Right cardiac atrium (tissue), 5 donors: ENCODE results near the gene ARHGEF2. TPM values are rescaled to one million over a fixed set of nuclear protein-coding genes. Genes with fewer than 3 reads are reported as not detected.
A peak's percentile ranks its signal among the peaks of the same experiment; 100 is the strongest.

Experiments
- ATAC-seq, 2 donors: fragments of 200-7000 bp; cut with Tn5 transposase; one replicate each; pipeline versions ENCODE4 v1.8.0 to v1.9.1; 2020; ENCODE audit warnings: moderate library complexity in 2 of 2, mild to moderate bottlenecking in 1 of 2
- DNase-seq, 3 donors: peaks; one replicate each; pipeline ENCODE4 v3.0.0-alpha.2; 2020
- H3K27ac ChIP-seq: one replicate; pipeline ENCODE4 v1.5.1; 2013; ENCODE audit warnings: mild to moderate bottlenecking, low read length, control low read depth, moderate library complexity
- H3K27me3 ChIP-seq: one replicate; pipeline ENCODE4 v1.6.1; 2013; ENCODE audit not compliant: control insufficient read depth, insufficient read depth
- H3K4me1 ChIP-seq: one replicate; pipeline ENCODE4 v1.6.1; 2013; ENCODE audit warnings: low read length; ENCODE audit not compliant: control insufficient read depth, insufficient read depth
- H3K4me3 ChIP-seq: one replicate; pipeline ENCODE4 v1.5.1; 2013; ENCODE audit warnings: low read length, control low read depth
- H3K9me3 ChIP-seq: one replicate; pipeline ENCODE4 v1.6.1; 2013; ENCODE audit warnings: low read length; ENCODE audit not compliant: control insufficient read depth
- WGBS: extraction: QIAGEN DNeasy Blood & Tissue Kit; methylation state at CpG from one replicate; pipeline ENCODE4 v1.1.7; 2013; 5-methylcytosine and 5-hydroxymethylcytosine counted together
- intact Hi-C, 4 donors: fragments of 100-400 bp; cut with DNase I; formaldehyde crosslinking; loops; one replicate each; pipeline versions ENCODE4 v1.11.0 to v1.14.0; 2022 to 2023
- polyA plus RNA-seq: library from polyadenylated mRNA; stranded (reverse); fragments of 200-250 nt; gene quantifications from one replicate; pipeline ENCODE4 v1.2.3, GENCODE V29; 2013
- total RNA-seq, 4 donors: library from RNA; stranded (reverse); fragmentation: NEBNext Ultra II Directional; extraction: Animal tissue kit (Norgen Biotek cat#: 25700); gene quantifications; one replicate each; pipeline ENCODE4 v1.2.1, GENCODE V29; 2021
- donor health status: healthy with polysubstance abuse.
- donor health status: DM: no; HTN: yes; CAD: no.
- donor health status: DM: no; HTN: no; CAD: no.
- donor health status: DM: no; HTN: yes; CAD: no; lungs with severe emphysema.
- donor health status: DM: yes; HTN: yes; CAD: no.

ARHGEF2 gene
- total and polyA plus RNA-seq, 5 donors, result 34.9 to 75.7 (median 62.7) TPM

- 49% methylated on average over 3 of the region's 3 CpGs for WGBS
- no peaks in the 10 kb centered on the region for H3K4me1 ChIP-seq
- DNase-seq (no peak), ATAC-seq (no peak)
- peaks cover 2% of the 10 kb centered on the region for H3K9me3 ChIP-seq
- intact Hi-C loops, result loop anchor here in 1 of 4 donors (10.0 kb wide), 1 partner anchor 45 kb away; the partner anchor contains the start of genes LAMTOR2 and UBQLN4
- no peaks in the 10 kb centered on the region for H3K27me3 ChIP-seq
- H3K4me3 ChIP-seq, result no peak overlapping the region
- H3K27ac ChIP-seq, result no peak overlapping the region
Measured at GRCh38 chr1:156009404-156009803, 31.1 kb upstream of the ARHGEF2 start.

GRCh38 chr1:156006666-156007376 is 28.5 kb upstream of the ARHGEF2 start:
- Histone ChIP-seq H3K27me3 (no peaks in the 10 kb centered on the region), H3K4me3 (no peak overlapping the region), H3K4me1 (no peaks in the 10 kb centered on the region), H3K9me3 (peaks cover 2% of the 10 kb centered on the region), H3K27ac (no peak overlapping the region)
- WGBS, result 54% methylated on average over 7 of the region's 7 CpGs
- no peak for DNase-seq
- no peak for ATAC-seq
- intact Hi-C loops, result loop anchor here in 1 of 4 donors (10.0 kb wide), 1 partner anchor 48 kb away; the partner anchor contains the start of genes LAMTOR2 and UBQLN4

GRCh38 chr1:156004843-156005584 is 26.7 kb upstream of the ARHGEF2 start:
- DNase-seq, result no peak
- no peak overlapping the region for H3K27ac ChIP-seq
- no peaks in the 10 kb centered on the region for H3K27me3 ChIP-seq
- no peak for ATAC-seq
- H3K4me3 ChIP-seq, result no peak overlapping the region
- no peaks in the 10 kb centered on the region for H3K9me3 ChIP-seq
- 65% methylated on average over 4 of the region's 4 CpGs for WGBS
- intact Hi-C loops, result loop anchor here in 1 of 4 donors (10.0 kb wide), 1 partner anchor 50 kb away; the partner anchor contains the start of genes LAMTOR2 and UBQLN4
- H3K4me1 ChIP-seq, result no peaks in the 10 kb centered on the region

GRCh38 chr1:156003923-156004188 is 25.5 kb upstream of the ARHGEF2 start:
- intact Hi-C loops, result loop anchor here in 1 of 4 donors (10.0 kb wide), 1 partner anchor 51 kb away; the partner anchor contains the start of genes LAMTOR2 and UBQLN4
- H3K27me3 ChIP-seq, result no peaks in the 10 kb centered on the region
- WGBS, result 49% methylated on average over 2 of the region's 2 CpGs
- DNase-seq, result no peak
- H3K9me3 ChIP-seq, result no peaks in the 10 kb centered on the region
- no peak overlapping the region for H3K27ac ChIP-seq
- no peaks in the 10 kb centered on the region for H3K4me1 ChIP-seq
- no peak for ATAC-seq
- H3K4me3 ChIP-seq, result no peak overlapping the region

GRCh38 chr1:156002188-156002911 is 24.0 kb upstream of the ARHGEF2 start:
- Histone ChIP-seq H3K27ac (no peak overlapping the region), H3K4me1 (no peaks in the 10 kb centered on the region), H3K27me3 (no peaks in the 10 kb centered on the region), H3K4me3 (no peak overlapping the region), H3K9me3 (no peaks in the 10 kb centered on the region)
- intact Hi-C loops, result loop anchor here in 1 of 4 donors (10.0 kb wide), 1 partner anchor 52 kb away; the partner anchor contains the start of genes LAMTOR2 and UBQLN4
- DNase-seq (no peak), ATAC-seq (peak in 1 of 2 donors; percentile 15)
- WGBS, result 66% methylated on average over 3 of the region's 3 CpGs

GRCh38 chr1:156001662-156002171 is 23.4 kb upstream of the ARHGEF2 start:
- peak; percentile 40 to 65 for ATAC-seq
- Histone ChIP-seq H3K27ac (no peak overlapping the region), H3K27me3 (no peaks in the 10 kb centered on the region), H3K4me3 (no peak overlapping the region), H3K4me1 (no peaks in the 10 kb centered on the region), H3K9me3 (no peaks in the 10 kb centered on the region)
- intact Hi-C loops, result loop anchor here in 1 of 4 donors (10.0 kb wide), 1 partner anchor 53 kb away; the partner anchor contains the start of genes LAMTOR2 and UBQLN4
- DNase-seq, result no peak
- WGBS, result 29% methylated on average over 4 of the region's 4 CpGs

GRCh38 chr1:156001021-156001661 is 22.8 kb upstream of the ARHGEF2 start:
- Histone ChIP-seq H3K27me3 (no peaks in the 10 kb centered on the region), H3K4me1 (no peaks in the 10 kb centered on the region), H3K27ac (no peak overlapping the region), H3K9me3 (no peaks in the 10 kb centered on the region), H3K4me3 (no peak overlapping the region)
- WGBS, result 50% methylated on average over 10 of the region's 10 CpGs
- intact Hi-C loops, result loop anchor here in 1 of 4 donors (10.0 kb wide), 1 partner anchor 54 kb away; the partner anchor contains the start of genes LAMTOR2 and UBQLN4
- peak in 1 of 2 donors; percentile 7 for ATAC-seq
- DNase-seq, result no peak

GRCh38 chr1:155999964-156000363 is 21.6 kb upstream of the ARHGEF2 start:
- Histone ChIP-seq H3K9me3 (no peaks in the 10 kb centered on the region), H3K27me3 (no peaks in the 10 kb centered on the region), H3K4me3 (no peak overlapping the region), H3K4me1 (peaks cover 2% of the 10 kb centered on the region), H3K27ac (no peak overlapping the region)
- intact Hi-C loops, result loop anchor here in 1 of 4 donors (10.0 kb wide), 1 partner anchor 55 kb away; the partner anchor contains the start of genes LAMTOR2 and UBQLN4
- WGBS, result 87% methylated on average over 1 of the region's 1 CpG
- DNase-seq (no peak), ATAC-seq (no peak)

GRCh38 chr1:155996166-155996565 is 17.8 kb upstream of the ARHGEF2 start:
- H3K9me3 ChIP-seq, result no peaks in the 10 kb centered on the region
- intact Hi-C loops, result no loop called here
- H3K27ac ChIP-seq, result no peak overlapping the region
- H3K27me3 ChIP-seq, result no peaks in the 10 kb centered on the region
- 18% methylated on average over 2 of the region's 2 CpGs for WGBS
- no peak for DNase-seq
- no peak overlapping the region for H3K4me3 ChIP-seq
- ATAC-seq, result peak in 1 of 2 donors; percentile 56
- peaks cover 2% of the 10 kb centered on the region for H3K4me1 ChIP-seq

- peaks cover 2% of the 10 kb centered on the region for H3K4me1 ChIP-seq
- intact Hi-C loops, result loop anchor here in 1 of 4 donors (5.0 kb wide), 1 partner anchor 56 kb away; no protein-coding TSS in a partner anchor
- H3K9me3 ChIP-seq, result no peaks in the 10 kb centered on the region
- H3K27me3 ChIP-seq, result no peaks in the 10 kb centered on the region
- H3K27ac ChIP-seq, result no peak overlapping the region
- 77% methylated on average over 3 of the region's 3 CpGs for WGBS
- H3K4me3 ChIP-seq, result no peak overlapping the region
- DNase-seq (no peak), ATAC-seq (no peak)
Measured at GRCh38 chr1:155993595-155993994, 15.2 kb upstream of the ARHGEF2 start.
